Esophagus muscularis mucosa (tissue), 4 donors: Measurements from ENCODE around the gene ONECUT3. TPM values are rescaled to one million over a fixed set of nuclear protein-coding genes. Genes with fewer than 3 reads are reported as not detected.

Experiments used
- DNase-seq: peaks from one replicate; pipeline ENCODE4 v3.0.0-alpha.2; 2017; ENCODE audit errors: extremely low spot score
- H3K27ac ChIP-seq, 4 donors: fragments of 200-600 bp; sonication (generic); replicated peaks in 1 of 4; 1 replicate in 3 of 4; 2 replicates in 1 of 4; pipeline ENCODE4 v1.5.1; 2016 to 2019; ENCODE audit warnings: mild to moderate bottlenecking in 1 of 4
- H3K27me3 ChIP-seq, 4 donors: fragments of 200-600 bp; sonication (generic); one replicate each; pipeline versions ENCODE4 v1.5.1 to v1.6.0; 2016 to 2019
- H3K36me3 ChIP-seq, 4 donors: fragments of 200-600 bp; sonication (generic); one replicate each; pipeline ENCODE4 v1.5.1; 2016 to 2019
- H3K4me1 ChIP-seq, 4 donors: fragments of 200-600 bp; sonication (generic); one replicate each; pipeline ENCODE4 v1.5.1; 2016 to 2019
- H3K4me3 ChIP-seq, 4 donors: fragments of 200-600 bp; sonication (generic); 1 replicate in 2 of 4; 2 replicates in 2 of 4; pipeline ENCODE4 v1.5.1; 2016 to 2019; ENCODE audit warnings: mild to moderate bottlenecking in 4 of 4, moderate library complexity in 1 of 4
- H3K9me3 ChIP-seq, 4 donors: fragments of 200-600 bp; sonication (generic); 1 replicate in 3 of 4; 2 replicates in 1 of 4; pipeline ENCODE4 v1.5.1; 2016 to 2019
- EP300 ChIP-seq: sonication (generic); formaldehyde crosslinking; IDR thresholded peaks from one replicate; pipeline ENCODE4 v1.6.1; 2017; ENCODE audit warnings: antibody characterized with exemption
- POLR2A ChIP-seq: fragments of 450-650 bp; IDR thresholded peaks from one replicate; pipeline ENCODE4 v1.6.1; 2017; ENCODE audit warnings: antibody characterized with exemption, moderate library complexity, mild to moderate bottlenecking, low read depth
- POLR2AphosphoS5 ChIP-seq, 2 donors: sonication (generic); formaldehyde crosslinking; IDR thresholded peaks; one replicate each; pipeline ENCODE4 v1.6.1; 2017; ENCODE audit warnings: antibody characterized with exemption in 2 of 2
- WGBS: methylation state at CpG from one replicate; pipeline ENCODE4 v1.1.5; 2018; 5-methylcytosine and 5-hydroxymethylcytosine counted together
- intact Hi-C: fragments of 100-400 bp; cut with DNase I; formaldehyde crosslinking; loops from one replicate; pipeline ENCODE4 v1.15.1; 2023
- total RNA-seq, 4 donors: library from RNA; depleted of rRNA; stranded (reverse); fragments of >200 nt; gene quantifications; one replicate each; pipeline versions ENCODE4 v1.1.0 to v1.2.1, GENCODE V29; 2016
- TF ChIP-seq, protein P1 (sequence below), 3 experiments: fragments of 200-600 bp in 2 of 3; fragments of 450-650 bp in 1 of 3; sonication (generic) in 2 of 3; IDR thresholded peaks; one replicate each; pipeline ENCODE4 v1.5.1; 2017 to 2019; ENCODE audit warnings: antibody characterized with exemption in 3 of 3, mild to moderate bottlenecking in 2 of 3, moderate library complexity in 1 of 3

Gene ONECUT3
- total RNA-seq, 4 donors from 2014 or later = not detected

DNA sequence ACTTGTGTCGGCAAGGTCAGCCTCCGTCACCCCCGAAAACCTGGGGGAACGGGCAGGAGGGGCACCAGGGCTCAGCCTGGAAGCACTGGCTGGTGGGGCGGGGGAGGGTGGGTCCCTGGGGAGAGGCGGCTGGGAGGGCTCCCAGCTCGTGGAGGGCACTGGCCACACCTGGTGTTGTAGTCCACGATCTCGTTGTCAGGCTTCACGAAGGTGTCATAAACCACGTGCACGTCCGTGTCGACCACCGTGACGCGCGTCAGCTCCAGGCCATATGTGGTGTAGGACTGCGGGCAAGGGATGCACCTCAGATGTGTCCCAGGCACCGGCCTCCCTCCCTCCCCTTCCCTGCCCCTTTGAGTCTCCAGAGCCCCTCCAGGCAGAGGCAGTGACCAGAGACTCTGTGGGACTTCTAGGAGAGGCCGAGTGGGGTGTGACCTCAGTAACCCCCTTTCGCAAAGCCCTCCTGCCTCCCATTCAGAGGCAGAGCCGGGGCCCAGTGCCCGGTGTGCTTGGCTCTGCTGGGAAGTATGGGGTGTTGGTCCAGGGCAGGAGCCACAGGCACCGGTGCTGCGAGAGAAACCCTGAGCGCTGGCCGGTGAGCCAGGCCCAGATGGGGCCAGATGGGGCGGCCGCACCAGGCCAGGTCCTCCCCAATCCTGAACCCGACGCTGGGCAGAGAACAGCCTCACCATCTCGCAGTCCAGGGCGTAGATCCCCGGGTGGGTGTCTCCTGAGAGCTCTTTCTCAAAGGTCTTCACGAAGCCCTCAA lies 63.4 kb downstream of the ONECUT3 start:
- WGBS = 95% methylated on average over 13 of the region's 36 CpGs
- Histone ChIP-seq H3K4me3 (no peak overlapping the region), H3K4me1 (peaks cover 11 to 21% (median 18%) of the 10 kb centered on the region in 4 donors), H3K9me3 (no peaks in the 10 kb centered on the region), H3K27ac (no peak overlapping the region), H3K27me3 (no peaks in the 10 kb centered on the region), H3K36me3 (peaks cover 63 to 73% (median 71%) of the 10 kb centered on the region in 4 donors)
- intact Hi-C loops = no loop called here
- no peak for TF ChIP-seq POLR2AphosphoS5 (IDR thresholded peaks at IDR 0.05)
- TF ChIP-seq, protein P1, sequence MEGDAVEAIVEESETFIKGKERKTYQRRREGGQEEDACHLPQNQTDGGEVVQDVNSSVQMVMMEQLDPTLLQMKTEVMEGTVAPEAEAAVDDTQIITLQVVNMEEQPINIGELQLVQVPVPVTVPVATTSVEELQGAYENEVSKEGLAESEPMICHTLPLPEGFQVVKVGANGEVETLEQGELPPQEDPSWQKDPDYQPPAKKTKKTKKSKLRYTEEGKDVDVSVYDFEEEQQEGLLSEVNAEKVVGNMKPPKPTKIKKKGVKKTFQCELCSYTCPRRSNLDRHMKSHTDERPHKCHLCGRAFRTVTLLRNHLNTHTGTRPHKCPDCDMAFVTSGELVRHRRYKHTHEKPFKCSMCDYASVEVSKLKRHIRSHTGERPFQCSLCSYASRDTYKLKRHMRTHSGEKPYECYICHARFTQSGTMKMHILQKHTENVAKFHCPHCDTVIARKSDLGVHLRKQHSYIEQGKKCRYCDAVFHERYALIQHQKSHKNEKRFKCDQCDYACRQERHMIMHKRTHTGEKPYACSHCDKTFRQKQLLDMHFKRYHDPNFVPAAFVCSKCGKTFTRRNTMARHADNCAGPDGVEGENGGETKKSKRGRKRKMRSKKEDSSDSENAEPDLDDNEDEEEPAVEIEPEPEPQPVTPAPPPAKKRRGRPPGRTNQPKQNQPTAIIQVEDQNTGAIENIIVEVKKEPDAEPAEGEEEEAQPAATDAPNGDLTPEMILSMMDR (IDR thresholded peaks at IDR 0.05) = no peak
- TF ChIP-seq EP300 = no peak
- no peak for TF ChIP-seq POLR2A
- no peak for DNase-seq

DNA sequence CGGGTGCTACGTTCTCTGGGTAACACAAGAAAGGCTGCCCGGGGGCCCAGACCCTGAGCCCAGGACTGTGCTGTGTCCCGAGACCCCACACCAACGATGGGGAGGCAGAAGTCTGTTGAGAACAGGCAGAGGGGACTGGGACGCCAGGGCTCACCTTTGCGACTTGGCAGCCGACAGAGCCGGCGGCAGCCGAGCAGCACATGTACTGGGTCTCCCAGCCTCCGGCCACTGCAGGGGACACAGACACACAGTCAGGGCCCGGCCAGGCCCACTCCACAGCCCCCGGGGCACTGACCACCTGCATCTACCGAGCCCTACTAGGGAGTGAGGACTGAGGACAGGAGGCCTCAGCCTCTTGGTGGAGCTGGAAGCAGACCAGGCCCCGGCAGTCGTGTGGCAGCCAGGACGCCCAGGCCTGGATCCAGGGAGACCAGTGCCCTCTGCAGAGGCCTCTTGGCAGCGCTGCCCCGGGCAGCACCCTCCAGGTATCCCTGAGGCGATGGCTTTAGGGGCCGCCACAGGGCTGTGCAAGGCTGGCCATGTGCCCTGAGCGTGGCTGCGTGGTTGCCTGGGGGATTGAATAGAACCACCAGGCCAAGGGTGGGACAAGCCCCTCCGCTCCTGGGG lies 64.4 kb downstream of the ONECUT3 start:
- H3K27me3 ChIP-seq = no peaks in the 10 kb centered on the region
- H3K4me3 ChIP-seq = no peak overlapping the region
- H3K4me1 ChIP-seq = peaks cover 7 to 12% (median 11%) of the 10 kb centered on the region in 4 donors
- 94% methylated on average over 4 of the region's 25 CpGs for WGBS
- TF ChIP-seq POLR2A (no peak), EP300 (no peak), POLR2AphosphoS5 (IDR thresholded peaks at IDR 0.05) (no peak)
- TF ChIP-seq, protein P1 (IDR thresholded peaks at IDR 0.05) = no peak
- no peak for DNase-seq
- peaks cover 71 to 83% (median 81%) of the 10 kb centered on the region in 4 donors for H3K36me3 ChIP-seq
- intact Hi-C loops = no loop called here
- H3K9me3 ChIP-seq = no peaks in the 10 kb centered on the region
- H3K27ac ChIP-seq = no peak overlapping the region

DNA sequence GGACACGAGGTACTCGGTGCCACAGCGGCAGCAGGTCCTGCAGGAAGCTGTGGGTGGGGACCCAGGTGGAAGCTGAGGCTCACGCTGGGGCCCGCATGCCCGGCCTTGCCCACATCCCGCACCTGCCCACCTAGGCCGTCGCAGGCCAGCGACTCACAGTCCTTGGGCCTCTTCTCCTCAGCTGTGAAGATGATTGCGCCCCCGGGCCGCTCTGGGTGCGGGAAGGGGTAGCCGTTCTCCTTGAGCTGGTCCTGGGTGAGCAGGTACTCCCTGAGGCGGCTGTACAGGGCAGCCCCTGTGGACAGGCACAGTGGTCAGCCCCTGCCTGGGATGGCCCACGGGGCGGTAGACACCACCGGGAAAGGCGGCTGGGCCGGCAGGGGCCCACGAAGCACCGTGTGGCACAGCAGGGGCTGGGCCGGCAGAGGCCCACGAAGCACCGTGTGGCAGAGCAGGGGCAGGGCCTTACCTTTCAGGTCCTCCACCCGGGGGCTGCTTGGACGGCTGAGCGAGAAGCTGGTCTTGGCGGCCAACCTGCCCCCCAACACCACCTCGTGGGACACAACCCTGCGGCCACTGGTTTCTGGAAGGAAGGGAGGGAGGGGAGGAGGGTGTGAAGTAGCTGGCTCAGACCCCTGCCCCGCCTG lies 65.4 kb downstream of the ONECUT3 start:
- Histone ChIP-seq H3K4me3 (no peak overlapping the region), H3K9me3 (no peaks in the 10 kb centered on the region), H3K27me3 (no peaks in the 10 kb centered on the region), H3K4me1 (peaks cover 0 to 2% (median under 1%) of the 10 kb centered on the region in 4 donors), H3K36me3 (peaks cover 82 to 93% (median 91%) of the 10 kb centered on the region in 4 donors), H3K27ac (no peak overlapping the region)
- WGBS = 91% methylated on average over 21 of the region's 33 CpGs
- TF ChIP-seq EP300 (no peak), POLR2AphosphoS5 (IDR thresholded peaks at IDR 0.05) (no peak), POLR2A (no peak)
- TF ChIP-seq, protein P1 (IDR thresholded peaks at IDR 0.05) = no peak
- intact Hi-C loops = no loop called here
- no peak for DNase-seq

DNA sequence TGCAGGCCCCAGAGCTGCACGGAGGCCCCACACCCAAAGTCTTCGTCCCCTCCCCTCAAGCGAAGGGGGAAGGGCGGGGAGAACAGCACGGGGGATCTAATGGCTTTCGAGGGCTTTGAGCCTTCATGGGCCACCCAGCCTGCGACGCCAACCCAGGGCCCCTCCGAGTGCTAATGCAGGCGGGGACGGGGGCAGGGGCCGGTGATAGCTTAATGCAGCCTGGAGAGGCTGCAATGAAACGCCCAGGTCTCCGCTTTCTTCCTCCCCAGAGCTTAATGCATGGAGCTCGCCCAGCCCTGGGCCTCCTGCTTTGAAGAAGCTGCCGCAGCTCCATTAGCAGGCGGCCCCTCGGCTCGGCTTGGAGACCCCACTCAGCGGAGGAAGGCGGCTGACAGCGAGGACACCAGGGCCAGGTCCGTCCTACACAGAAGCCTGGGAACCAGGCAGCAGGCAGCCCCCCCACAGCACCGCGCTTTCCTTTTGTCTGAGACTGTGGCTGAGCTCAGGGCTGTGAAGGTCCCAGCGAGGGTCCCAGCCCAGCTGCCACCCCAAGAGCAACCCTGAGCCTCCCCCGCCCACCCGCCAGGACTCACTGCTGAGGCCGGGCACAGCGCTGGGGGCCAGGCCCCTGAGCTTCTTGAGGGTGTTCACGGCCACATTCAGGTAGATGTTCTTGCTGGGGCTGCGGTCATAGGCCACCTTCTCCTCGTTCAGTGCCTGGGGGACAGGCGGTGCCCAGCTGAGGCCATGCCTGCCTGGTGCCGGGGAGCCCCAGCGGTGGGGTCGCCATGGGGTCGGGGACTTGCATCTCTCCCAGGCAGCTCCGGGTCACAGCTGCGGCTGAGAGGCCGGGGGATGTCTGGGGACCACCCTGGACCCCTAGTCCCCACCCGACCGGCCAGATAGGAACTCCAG lies 66.3 kb downstream of the ONECUT3 start:
- Histone ChIP-seq H3K27ac (no peak overlapping the region), H3K4me1 (no peaks in the 10 kb centered on the region), H3K9me3 (no peaks in the 10 kb centered on the region), H3K27me3 (no peaks in the 10 kb centered on the region), H3K4me3 (no peak overlapping the region), H3K36me3 (peaks cover 82 to 100% (median 99%) of the 10 kb centered on the region in 4 donors)
- WGBS = 88% methylated on average over 21 of the region's 43 CpGs
- TF ChIP-seq EP300 = no peak
- TF ChIP-seq POLR2AphosphoS5 (IDR thresholded peaks at IDR 0.05) = no peak
- TF ChIP-seq, protein P1 (IDR thresholded peaks at IDR 0.05) = no peak
- TF ChIP-seq POLR2A = no peak
- intact Hi-C loops = loop anchor here (10.0 kb wide), 1 partner anchor 145 kb away; no protein-coding TSS in a partner anchor
- DNase-seq = no peak
